HG03025 (cell line): ENCODE data around the gene ATXN1.

Experiments
- ATAC-seq: cut with Tn5 transposase; IDR thresholded peaks from one replicate; pipeline ENCODE4 v1.9.1; 2021; ENCODE audit warnings: mild to moderate bottlenecking, moderate library complexity; ENCODE audit not compliant: unreplicated experiment, low FRiP score

Gene ATXN1

DNA sequence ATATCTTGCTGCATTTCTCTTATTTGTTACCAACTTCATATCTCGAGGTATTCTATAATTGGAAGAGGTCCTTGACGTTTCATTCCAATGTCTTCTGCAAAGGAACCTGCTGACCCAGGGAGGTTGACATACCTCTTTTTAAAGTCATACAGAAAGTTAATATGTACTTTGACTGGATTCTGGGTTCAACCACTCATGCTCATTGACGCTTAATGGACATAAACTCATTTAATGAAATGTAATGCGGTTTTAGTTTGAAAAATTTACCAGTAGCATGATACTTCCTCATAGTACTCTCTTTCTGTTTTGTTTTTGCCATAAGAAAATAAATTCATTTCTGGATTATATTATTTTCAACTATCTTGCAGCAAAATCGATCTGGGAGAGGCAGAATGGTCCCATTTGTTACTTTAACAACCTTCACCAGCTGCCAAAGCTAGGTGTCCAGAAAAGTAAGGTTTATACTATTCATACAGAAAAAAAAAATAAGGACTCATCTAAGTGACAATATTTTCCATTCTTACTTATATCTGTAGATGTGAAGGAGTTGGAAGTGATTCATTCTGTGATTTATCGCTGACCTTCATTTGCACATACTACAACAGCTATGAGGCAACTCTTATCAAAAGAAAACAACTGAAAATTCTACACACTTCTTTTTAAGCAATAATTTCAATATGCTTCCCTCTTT, 101.6 kb downstream of the ATXN1 start:
- no peak for ATAC-seq

DNA sequence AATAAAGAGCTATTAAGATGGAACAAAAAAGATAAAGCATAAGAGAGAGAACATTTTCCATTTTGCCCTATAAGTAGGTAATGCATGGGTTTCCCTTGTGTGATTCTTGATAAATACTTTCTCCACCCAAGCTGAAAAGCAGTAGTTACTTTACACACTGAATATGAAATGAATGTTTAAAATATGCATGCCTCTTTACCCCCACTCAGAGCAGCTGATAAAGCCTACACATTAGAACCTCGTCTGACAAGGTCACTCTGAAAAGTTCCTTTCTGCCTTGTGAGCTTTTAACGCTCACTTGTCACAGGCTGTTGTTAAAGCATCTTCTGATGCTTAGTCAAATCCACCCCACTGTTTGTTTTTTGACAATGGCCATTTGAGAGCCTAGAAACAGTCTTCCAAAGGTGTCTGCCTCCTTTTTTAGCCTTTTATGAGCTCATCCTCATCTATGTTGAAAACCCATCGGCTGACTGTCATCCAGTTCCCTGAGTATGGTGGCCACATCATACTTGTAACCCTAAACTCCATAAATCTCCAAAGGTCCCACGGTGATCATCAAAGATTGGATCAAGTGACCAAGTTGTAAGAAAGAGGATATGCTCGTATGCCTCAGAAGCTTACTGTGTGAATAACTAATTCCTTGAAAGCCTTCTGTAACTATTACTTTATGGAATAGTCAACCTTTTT, 102.8 kb downstream of the ATXN1 start:
- no peak for ATAC-seq

DNA sequence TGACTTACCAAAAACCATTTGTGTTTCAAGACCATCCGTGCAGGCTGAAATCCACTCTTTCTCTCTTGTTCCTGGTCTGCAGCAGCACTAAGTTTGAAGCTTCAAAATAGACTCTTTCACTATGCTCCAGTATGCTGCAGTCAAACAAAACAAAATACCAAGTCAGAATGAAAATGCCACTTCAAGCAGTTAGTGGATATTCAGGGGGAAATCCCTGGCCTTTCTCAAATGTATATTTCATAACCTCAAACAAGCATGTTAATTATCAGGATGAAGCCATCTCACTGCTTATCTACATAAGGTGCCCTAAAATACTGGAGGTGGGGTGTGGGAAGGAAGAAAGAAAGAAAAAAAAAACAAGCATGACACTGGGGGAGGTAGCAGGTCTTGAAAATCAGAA, 103.5 kb downstream of the ATXN1 start:
- no peak for ATAC-seq

DNA sequence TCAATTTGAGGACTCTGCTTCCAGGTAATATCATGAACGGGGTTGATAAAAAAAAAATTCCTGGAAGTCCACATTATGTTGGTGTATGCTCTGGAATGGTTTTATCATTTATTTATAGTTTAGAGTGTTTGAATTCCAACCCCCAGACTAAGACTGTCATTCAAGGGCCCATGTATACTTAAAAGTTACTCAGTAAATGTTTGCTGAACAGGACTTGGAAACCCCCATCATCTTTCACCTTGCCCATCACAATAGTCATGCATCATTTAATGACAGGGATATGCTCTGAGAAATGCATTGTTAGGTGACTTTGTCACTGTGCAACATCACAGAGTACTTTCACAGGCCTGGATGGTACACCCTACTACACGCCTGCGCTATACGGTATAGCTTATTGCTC, 104.8 kb downstream of the ATXN1 start:
- no peak for ATAC-seq

DNA sequence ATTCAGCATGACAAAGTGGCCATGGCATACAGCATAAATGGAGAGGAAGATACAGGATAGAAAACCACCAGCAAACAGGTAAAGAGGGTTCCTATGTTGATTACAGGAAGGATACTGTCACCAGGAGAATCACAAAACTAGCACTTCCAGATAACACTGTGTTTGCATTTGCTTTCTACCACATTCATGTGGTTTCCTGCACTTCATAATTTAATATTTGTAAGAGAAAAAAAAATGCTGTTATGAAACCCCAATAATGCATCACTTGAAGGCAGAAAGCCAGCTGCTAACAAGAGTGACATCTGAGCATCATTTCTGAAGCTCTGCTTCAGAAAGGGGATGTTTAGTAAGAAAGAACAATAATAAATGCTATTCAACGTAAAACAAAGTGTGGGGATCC, 106.6 kb downstream of the ATXN1 start:
- no peak for ATAC-seq

DNA sequence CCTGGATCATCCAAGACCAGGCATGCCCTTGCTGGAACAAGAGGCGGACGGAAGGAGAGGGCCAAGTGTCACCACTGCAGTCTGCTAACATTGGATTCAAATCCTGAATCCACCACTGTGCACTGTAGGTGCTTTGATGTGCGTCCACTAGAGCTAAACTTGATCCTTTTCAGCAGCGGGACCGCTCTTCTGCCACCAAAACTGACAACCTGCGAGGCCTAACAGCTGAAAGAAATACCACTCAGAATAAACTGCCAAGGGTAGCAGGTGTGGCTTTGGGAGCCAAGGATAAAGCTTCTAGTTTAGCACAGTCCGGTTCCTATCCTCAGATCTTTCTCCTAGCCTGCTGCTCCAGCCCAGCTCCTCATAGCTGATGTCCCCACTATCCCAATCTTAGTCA, 108.0 kb downstream of the ATXN1 start:
- no peak for ATAC-seq

DNA sequence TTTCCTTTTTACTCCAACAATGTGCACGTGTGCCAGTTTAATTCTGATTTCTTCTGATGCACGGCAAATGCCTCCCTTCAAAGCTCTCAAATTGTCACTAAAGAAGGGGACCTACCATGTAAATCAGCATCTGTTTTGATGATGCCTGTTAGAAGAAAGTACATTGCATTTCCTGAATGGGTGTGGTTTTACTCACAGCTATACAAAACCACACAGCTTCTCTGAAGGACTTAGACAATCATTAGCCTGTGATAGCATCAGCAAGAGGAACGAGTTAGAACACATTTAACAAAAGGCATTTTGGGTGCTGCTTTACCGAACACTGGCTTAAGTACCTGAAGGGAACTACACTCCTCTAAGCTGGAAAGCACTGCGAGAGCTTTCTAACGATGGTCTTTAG, 109.4 kb downstream of the ATXN1 start:
- ATAC-seq = no peak

DNA sequence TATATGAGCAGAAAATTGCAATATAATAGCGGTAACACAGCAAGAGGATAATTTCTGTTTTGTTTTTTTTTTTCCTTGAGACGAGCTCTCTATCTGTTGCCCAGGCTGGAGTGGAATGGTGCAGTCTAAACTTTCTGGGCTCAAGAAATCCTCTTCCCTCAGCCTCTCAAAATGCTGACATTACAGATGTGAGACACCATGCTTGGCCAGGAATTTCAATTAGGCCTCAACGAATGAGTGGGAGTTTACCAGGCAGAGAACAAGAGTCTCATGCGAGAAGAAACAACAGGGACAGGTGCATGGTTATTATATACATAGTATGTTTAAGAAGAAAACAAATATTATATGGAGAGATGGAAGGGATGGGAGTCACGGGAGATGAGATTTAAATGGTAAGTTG, 111.4 kb downstream of the ATXN1 start:
- no peak for ATAC-seq

DNA sequence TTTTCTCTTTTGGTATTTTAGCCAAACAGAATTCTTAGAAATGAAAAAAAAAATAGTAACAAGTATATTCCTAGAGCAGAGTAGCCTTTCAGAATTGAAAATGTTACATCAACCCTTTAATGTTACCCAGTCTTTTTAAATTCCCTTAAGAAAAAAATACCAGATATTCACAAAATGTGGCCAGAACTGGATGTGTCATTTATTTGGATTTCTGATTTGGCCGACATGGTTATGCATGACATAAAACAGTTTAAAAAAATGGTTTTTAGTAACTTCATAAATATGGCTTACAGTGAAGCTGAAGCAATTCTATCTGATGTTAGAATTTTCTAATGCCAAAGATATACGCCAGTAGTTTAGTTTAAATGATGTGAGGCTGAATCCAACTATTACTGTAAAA, 112.0 kb downstream of the ATXN1 start:
- no peak for ATAC-seq

DNA sequence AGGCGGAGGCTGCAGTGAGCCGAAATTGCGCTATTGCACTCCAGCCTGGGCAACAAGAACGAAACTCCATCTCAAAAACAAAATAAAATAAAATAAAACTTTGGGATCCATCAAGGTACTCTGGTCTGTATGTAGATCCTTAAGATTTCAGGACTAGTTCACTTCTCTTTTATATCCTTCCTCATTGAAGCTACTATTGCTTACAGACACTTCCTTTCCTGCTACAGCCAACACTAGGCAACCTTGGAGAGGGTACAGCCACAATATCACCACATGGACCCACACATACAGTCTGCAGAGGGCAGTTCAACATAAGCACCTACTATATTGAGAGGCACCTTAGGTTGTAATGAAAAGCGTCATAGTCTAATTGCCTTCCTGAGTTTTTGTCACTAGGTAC, 113.3 kb downstream of the ATXN1 start:
- ATAC-seq = no peak

DNA sequence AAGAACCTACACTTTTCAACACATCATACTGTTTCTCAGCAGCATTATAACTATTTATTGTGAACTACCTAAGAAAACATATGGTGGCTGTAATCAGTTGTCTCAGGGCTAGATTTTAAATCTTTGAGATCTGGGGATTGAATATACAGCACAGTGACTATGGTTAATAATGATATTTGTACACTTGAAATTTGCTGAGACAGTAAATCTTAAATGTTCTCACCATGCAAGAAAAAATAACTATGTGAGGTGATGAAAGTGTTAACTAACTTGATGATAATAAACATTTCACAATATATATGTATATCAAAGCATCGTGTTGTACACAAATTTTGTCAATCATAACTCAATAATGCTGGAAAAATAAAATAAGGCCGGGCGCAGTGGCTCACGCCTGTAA, 113.8 kb downstream of the ATXN1 start:
- no peak for ATAC-seq

DNA sequence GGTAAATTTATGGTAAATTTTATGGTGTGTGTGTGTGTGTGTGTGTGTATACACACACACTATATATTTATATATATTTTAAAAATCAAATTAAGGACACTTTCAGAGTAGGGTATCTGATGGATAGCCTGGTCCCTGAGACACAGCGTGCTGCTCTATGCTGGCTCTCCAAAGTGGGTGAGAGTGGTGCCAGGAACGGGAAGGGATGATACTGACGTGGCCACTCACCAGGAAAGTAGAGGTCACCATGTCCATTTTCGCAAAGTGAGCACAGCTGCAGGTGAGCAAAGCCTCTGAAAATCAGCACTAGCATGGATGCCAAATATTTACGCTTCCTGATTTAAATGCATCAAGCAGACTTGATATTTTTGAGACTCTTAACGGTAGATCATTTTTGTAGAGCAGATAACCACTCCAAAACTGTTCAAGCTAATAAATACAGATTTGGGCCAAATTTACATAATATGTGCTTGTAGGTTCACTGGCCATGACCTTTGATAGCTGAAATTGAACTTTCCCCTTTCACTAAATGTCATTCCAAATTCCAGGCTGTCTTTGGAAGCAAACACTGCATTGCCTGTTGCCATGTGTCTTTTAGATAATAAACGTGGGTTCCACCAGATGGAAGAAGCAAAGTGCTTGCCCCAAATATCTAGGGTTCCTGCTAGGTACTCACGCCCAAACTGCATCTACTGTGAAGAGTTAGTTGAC, 116.6 kb downstream of the ATXN1 start:
- ATAC-seq = no peak

DNA sequence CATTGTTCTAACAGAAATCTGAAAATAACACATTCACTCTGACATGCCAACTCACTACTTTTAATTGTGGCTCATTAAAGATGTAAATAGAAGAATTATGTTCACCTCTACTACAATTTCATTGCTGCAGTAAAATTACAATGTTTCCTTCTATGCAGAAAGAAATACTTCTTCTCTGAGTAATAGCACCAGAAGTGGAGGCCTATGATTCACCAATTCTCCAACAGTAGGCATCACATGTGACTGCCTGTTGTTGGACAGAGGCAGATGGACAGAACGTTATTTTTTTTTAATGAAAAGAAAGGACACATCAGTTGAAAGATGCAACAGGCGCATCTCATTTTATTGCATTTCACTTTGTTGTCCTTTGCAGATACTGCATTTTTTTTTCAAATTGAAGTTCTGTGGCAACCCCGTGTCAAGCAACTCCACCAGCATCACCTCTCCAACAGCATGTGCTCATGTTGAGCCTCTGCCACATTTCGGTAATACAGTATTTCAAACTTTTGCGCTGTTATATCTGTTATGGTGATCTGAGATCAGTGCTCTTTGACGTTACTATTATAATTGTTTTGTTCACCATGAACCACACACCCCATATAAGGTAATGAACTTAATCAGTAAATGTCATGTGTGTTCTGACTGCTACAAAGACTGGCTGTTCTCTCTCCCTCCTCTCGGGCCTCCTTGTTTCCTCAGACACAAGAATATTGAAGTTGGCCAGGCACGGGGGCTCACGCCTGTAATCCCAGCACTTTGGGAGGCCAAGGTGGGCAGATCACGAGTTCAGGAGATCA, 121.4 kb downstream of the ATXN1 start:
- ATAC-seq = no peak

DNA sequence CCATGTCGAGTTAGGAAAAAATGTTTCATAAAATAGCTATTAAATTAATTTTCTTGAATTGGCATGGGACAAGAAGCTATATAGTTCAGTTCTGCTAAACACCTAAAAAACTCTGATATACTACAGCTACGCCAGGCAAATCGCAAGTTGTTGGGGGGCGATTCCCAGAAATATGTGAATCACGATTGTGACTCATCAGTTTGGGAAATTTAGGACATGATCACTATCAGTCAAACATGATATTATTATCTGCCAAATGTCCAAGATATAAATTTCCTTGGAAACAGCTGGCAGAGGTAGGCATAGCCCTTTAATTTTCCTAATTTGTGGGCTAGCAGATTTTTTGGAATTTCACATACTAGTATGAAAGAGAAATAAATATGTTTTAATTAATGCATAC, 123.6 kb downstream of the ATXN1 start:
- no peak for ATAC-seq

DNA sequence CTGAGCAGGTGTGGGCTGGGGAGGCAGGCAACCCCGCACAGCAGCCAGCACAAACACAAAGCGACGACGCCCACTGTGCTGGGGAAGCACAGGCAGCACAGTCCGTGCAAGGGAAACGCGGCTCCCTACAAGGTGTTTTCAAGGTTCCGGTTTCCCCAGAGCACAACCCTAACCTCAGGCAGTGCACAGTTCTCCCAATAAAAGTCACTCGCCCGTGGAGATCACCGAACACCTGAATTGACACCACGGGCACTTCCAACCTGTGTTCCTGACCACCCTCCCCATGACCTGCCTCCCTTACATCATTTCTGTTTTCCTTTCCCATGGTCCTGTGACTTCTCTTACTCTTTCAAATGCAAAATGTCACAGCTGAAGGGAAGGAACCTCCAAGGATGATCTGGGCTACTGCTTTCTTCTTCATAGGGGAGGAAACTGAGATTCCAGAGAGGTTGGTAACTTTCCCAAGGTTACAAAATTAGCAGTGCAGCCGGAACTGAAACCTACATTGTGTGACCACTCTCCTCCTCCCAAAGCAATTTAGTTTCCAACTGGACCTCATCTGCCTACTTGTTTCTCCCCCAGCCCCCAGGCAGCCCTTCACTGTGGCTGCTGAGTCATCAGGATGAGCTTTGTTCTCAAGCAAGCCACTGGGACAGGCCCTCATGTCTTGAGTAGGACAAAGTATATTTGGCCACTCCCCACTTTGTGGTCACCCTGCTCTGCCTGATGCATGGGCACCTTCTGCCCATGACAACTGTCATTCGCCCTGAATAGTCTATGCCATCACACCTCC, 125.3 kb downstream of the ATXN1 start:
- no peak for ATAC-seq

DNA sequence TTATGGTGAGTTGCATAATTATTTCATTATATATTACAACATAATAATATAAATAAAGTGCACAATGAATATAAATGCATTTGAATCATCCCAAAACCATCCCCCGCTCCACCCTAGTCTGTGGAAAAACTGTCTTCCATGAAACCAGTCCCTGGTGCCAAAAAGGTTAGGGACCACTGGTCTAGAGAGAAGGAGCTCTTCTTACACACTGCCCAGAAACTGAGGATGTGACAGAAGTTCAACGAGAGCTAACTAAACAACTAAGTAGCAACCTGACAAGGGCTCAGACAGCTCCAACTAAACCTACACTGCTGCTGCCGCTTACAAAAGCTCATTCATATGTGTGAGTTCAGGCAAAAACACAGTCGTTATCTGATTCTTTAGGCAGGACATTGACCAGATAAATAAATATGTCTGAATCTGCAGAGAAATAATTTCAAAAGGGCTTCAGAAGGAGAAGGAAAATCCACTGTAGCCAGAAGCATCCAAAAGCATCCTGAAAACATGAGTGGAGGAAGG, 125.9 kb downstream of the ATXN1 start:
- no peak for ATAC-seq

DNA sequence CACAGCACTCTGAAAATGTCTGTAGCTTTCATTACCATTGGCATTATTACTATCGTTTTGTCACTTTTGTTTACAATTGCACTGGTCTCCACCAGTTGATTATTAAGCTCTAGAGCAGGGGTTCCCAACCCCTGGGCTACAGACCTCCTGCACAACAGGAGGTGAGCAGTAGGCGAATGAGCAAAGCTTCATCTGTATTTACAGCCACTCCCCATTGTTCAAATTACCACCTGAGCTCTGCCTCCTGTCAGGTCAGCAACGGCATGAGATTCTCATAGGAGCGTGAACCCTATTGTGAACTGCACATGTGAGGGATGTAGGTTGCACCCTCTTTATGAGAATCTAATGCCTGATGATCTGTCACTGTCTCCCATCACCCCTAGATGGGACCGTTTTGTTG, 126.4 kb downstream of the ATXN1 start:
- ATAC-seq = no peak

DNA sequence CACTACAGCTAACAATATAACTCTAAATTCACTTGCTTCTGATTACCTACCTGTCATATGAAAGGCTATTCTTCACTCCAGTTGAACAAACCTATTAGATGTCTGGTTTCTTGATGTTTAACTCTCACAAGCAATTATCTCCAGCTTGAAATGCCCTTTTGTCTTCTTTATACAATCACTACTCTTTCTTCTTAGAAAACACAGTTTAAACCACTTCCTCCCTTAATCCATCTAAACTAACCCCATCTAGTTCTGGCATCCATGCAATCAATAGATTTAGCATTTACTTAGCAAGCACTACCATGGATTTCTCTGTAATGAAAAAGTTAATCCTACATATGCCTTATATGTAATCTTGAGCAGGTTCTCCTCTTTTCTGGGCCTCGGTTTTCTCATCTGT, 127.3 kb downstream of the ATXN1 start:
- ATAC-seq = no peak

DNA sequence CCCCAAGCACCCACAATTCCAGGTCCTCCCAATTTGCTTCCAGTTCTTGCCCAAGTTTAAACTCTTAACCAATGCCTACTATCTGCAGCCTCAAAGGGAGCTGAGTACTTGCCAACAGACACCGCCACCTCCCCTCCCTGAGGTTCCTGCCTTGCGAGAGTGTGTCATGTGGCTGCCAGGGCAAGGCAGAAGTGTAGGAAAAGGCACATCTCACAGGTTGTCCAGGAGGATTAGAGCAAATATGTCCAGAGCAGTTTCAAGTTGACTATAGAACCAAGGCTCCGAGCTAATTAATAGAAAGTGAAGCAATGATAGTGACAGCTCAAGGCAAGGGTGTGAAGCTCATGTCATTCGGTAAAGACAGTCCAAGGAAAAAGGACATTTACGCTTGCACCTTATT, 127.8 kb downstream of the ATXN1 start:
- ATAC-seq = no peak

DNA sequence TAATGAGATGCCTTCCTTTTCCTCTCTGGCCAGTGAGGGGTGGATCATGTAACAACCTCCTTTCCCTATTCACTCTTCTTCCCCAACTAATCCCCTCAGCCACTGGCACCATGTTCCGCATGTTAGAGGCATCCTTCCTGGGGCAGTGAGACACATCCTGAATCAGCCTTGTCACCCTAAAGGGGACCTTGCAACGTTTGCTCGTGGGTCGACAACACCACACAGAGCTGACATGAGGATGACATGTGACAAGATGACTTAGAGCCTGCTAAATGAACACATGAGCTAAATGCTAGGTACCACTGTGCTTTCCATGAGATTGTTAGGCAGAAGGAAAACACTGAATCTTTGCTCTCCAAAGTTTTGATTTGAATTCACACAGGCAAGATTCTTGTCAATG, 129.2 kb downstream of the ATXN1 start:
- no peak for ATAC-seq
